ENCODE data around the gene TBRG1.

TBRG1 gene

GRCh38 chr11:124618863-124619262 is 3.8 kb upstream of the TBRG1 start:
- no peak for DNase-seq

DNA sequence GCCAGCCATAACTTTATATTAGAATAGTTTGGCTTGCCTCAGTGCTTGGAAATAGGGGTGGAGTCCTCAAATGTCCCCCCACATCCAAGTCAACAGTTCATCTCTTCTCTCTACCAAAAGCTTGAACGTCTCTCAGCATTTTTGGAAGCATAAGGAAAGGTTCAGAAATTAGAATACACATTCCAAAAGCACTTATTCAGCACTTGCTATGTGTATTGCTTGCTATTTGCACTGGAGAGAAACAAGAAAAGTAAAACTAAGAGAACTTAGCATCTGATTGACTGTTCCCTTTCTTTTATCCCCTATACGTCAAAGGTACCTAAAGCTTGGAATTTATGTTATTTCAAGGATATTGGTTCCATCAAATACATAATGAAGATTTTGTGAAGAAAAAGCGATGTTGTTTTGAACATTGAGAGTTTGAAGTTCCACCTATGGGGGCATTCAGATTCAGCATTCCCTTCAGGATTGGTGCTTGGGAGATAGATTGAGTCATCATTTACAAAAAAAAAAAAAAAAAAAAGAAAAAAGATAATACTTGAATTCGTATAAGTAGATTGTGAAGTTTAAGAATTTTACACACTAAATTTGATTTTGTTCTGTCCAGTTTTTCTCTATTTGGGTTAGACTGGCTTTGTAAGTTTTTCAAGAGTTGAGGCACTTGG is 1.3 kb downstream of the TBRG1 start:
- no peak for DNase-seq

- peak; percentile 26 for DNase-seq
Observed at GRCh38 chr11:124625504-124626168, 3.0 kb downstream of the TBRG1 start.

- peak; percentile 79 for DNase-seq
Observed at GRCh38 chr11:124627546-124627945, 4.9 kb downstream of the TBRG1 start.

DNA sequence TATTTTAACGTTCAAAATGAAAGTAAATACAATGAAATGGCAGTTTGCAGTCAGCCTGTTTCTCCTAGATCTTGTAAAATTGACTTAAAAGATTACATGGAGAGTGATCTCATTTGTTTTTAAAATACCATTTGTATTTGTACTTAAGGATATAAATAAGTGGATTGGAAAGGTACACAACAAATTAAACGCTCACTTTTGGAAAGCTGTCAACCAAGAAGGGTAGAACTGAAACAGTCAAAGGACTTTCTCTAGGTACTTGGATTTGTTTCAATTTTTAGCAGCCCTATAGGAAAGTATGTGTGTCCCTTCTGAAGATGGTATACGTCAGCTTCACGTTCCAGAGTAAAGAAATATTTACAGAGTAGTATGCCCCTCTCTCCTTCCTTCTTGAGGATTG is 7.3 kb downstream of the TBRG1 start:
- DNase-seq = no peak

DNA sequence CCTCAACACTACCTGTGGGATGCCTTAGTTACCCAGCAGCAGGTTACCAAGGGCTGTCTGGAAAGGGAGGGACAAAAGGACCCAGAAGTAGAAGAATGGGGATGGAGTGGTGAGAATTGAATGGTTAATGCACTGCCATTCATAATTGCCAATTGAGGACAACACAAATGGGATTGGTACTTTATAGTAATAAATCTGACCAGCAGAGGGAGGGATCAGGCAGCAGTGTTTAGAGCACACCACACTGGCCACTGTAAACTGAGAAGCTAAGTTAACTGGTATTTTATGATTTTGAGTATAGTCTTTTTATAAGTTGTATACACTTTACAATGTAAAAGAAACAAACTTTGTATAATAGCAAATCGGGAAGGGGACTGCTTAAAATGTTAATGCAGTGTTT is 10.7 kb downstream of the TBRG1 start:
- DNase-seq = no peak

DNA sequence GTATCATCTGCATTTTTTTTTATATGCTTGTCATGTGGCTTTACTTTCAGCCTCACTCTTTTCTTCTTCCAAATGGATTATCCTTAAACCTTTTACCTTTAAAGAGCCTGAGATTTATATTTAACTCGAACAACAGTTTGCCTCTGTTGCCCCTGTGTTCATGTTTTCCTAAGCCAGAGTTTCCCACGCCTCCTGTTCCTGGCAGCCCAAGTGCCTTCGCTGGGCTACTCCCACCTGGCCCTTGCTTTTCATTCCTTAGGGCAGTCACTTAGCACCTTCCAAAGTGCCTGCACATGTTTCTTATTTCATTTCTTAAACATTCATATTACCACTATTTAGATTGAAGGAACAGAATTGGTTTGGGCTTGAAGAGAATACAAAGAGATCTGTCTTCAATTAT is 13.3 kb downstream of the TBRG1 start:
- DNase-seq = no peak

GRCh38 chr11:124638500-124638899 is 15.8 kb downstream of the TBRG1 start:
- no peak for DNase-seq

GRCh38 chr11:124639186-124639585 is 16.5 kb downstream of the TBRG1 start:
- no peak for DNase-seq

GRCh38 chr11:124640666-124641065 is 18.0 kb downstream of the TBRG1 start:
- DNase-seq = peak; percentile 14

DNA sequence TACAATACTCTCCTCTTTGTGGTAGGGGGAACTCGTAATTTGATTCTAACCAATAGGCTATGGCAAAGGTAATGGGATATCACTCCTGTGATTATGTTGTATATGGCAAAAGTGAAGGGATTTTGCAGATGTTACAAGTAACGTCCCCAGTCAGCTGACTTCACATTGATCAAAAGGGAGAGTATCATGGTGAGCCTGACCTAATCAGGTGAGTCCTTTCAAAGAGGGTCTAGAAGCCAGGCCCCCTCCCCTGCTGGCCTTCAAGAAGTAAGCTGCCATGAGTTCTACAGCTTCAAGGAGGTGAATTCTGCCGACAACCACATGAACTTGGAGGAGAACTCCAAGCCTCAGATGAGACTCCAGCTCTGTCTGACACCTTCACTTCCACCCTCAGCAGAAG is 20.0 kb downstream of the TBRG1 start:
- no peak for DNase-seq

DNA sequence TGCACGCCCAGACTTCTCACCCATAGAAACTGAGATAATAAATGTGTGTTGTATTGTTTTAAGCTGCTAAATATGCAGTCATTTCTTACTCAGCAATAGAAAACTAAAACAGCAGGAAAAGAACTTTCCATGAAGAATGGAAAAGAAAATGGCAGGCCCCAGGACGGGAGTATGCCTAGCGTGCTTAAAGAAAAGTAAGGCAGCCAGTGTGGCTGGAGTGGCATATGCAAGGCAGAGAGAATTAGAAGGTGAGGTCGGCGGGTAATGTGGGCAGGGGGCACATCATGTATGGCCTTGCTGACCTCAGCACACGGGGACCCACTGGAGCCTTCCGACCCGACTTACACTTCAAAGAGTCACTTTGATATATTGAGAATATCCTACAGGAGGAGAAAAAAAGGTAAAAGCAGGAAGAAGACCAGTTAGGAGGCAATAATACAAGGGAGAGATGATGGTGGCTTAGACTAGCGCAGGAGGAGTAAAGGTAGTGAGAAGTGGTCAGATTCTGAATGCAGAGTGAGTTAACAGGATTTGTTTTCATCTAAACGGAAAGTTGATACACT is 20.5 kb downstream of the TBRG1 start:
- no peak for DNase-seq

- peak; percentile 42 for DNase-seq
Observed at GRCh38 chr11:124643605-124644425, 21.2 kb downstream of the TBRG1 start.

DNA sequence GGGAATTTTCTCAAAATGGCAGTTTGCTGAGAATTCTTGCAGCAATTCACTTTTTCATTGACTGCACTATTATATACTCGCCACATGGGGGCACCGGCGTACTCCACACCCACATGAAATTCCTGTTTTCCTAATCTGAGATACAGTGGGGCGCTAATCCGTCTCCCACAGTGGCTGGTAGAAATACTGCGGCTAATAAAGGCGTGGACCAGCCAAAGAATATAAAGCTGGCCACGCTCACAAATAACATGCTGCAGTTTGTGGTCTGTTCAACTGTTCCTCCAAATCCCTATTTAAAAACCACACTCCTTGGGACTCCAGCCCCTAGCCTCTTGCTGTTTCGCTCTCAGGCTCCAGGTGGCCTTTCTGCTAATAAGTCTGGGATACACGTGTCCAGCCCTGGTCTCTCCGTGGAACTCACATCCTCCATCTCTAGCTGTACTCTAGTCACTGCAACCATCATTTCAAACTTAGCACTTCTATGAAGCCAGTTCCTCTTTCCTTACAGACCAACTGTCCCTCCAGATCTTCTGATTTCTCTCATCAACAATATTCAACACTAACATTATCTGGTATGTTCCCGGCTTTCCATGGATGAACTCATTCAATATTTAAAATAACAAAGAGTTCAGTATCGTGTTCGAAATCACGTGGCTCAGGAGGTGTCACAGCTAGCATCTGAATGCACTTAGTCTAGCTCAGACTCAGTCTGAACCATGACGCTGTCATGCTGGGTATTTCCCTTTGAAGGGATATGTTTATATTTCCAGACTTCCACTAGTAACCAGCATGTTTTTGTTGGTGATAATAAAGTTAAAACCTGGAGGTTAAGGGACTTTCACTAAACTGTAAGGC is 22.0 kb downstream of the TBRG1 start:
- DNase-seq = peak; percentile 64

DNA sequence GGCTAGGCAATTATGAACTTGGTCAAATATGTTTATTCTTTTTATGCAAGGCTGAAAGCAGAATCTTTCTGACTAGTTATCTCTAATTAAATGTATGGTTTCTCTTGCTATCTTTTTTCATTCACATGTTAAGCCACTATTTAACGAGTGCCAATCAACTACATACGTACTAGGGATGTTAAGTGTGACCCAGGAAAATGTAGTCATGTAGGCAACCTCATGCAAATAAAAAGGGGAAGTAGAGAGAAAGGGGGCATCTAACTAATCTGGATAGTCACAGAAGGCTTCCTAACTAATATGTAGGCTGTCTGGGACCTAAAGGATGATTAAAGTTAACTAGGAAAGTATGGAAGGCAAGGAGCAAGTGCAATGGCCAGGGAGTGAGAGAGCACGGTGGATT is 23.5 kb downstream of the TBRG1 start:
- peak; percentile 51 for DNase-seq

DNA sequence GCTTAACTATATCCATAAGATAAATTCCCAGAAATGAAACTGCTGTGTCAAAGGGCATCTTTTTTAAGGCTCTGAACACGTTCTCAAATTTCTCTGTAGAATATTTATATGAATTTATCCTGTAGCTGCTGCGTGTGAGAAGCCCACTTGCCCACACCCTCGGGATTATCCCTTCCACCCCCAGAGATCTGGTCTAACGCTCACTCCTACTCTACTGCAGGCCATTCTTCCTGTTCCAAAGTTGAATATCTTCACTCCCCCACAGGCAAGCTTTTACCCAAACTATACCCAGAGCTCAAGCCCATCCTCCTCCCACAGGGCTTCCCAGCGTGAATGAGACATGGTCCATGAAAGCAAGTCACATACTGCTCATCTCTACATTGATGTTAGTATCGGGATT is 25.9 kb downstream of the TBRG1 start:
- no peak for DNase-seq

- no peak for DNase-seq
Observed at GRCh38 chr11:124656774-124657630, 34.3 kb downstream of the TBRG1 start.

DNA sequence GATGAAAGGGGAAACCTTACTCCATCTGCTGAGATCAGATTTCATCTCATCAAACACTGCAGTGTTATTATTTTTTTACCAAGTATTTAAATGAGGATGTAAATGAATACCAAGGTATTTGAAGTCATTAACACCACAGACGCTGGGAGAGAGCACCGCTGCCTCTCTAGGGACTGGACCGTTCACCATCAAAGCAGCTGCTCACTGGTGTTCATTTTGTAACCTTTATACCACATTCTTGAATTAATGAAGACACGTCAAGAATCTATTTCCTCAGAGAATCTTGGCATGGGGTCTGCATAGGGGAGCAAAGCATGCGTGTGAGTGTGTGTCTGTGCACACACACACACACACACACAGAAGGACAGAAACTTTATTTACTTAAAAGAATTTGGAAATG is 35.2 kb downstream of the TBRG1 start:
- DNase-seq = no peak

DNA sequence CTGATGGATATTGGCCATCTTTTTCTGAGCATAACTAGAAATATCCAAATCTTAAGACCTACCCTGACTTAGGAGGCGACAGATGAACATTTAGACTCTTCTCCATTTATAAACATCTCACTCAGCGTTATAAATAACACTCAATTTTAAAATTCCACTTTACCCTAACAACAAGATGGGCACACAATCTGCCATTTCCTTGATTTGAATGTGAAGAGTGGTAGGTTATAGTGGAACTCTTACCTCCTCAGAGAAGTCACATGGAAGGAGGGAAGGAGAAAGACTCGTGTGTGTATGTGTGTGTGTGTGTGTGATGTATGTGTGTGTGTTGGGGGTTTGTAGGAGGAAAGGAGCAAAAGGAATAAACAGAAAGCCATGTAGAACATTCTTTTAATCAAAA is 35.8 kb downstream of the TBRG1 start:
- DNase-seq = no peak

GRCh38 chr11:124658986-124659385 is 36.3 kb downstream of the TBRG1 start:
- no peak for DNase-seq

DNA sequence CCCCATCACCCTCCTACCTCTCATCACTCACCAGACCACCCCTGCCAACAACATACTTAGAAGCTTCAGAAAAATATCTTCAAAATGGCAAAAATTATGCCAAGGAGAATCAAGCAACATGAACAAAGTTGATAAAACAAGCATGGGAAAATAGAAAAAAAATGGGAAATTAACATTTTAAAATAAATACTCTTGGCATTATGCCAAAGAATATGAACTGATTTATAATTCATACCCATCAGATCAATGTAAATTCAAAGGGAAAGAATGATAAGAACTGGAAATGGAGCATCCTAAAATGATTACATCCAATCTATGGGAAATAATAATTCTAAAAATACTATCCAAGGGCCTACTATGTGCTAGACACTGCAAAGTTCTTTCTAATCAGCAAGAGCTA is 38.9 kb downstream of the TBRG1 start:
- DNase-seq = no peak

DNA sequence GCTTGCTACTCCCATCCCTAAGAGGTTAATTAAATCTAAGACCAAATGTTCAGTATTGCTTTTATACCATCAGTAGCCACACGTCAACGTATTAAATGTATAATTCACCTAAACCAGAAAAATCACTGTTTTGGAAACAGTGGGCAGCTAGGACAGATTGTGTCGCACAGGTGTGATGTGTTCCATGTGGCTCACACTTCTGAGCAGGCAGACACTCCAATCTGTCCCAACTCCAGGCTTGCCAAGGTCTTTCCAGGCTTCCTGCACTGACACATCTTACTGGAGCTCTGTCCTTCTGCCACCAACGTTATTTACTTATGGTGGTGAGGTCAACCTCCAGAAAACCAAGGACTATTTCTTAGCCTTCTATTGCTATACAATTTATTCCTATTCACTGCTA is 39.4 kb downstream of the TBRG1 start:
- no peak for DNase-seq
